Measurements from ENCODE around the gene KCNK4. TPM values are rescaled to one million over a fixed set of nuclear protein-coding genes. Genes with fewer than 3 reads are reported as not detected.
"Not testable (repeated sequence)": the region's sequence is repeated elsewhere in the genome, so short reads cannot be mapped to it uniquely, and the experiment has no call there.

The KCNK4 gene
- polyA plus RNA-seq, 1 donor, result 0.09 TPM

GRCh38 chr11:64320556-64320955 lies 29.5 kb downstream of the KCNK4 start:
- DNase-seq, result no peak
- Histone ChIP-seq H3K27me3 (ENCODE audit: control insufficient read depth, insufficient read depth, low read length) (no peaks in the 10 kb centered on the region), H3K36me3 (ENCODE audit: control insufficient read depth, insufficient read depth, low read length) (peaks cover 28% of the 10 kb centered on the region), H3K27ac (ENCODE audit: low read length) (peak overlapping the region; percentile 88), H3K4me3 (ENCODE audit: low read length) (no peak overlapping the region), H3K4me1 (ENCODE audit: control insufficient read depth, insufficient read depth, low read length) (peaks cover 49% of the 10 kb centered on the region), H3K9me3 (ENCODE audit: control insufficient read depth, low read depth, low read length) (no peaks in the 10 kb centered on the region)
- WGBS (ENCODE audit: insufficient coverage, low lambda C conversion rate), result no CpG with 5 or more reads among the region's 7 CpGs

- H3K36me3 ChIP-seq (ENCODE audit: control insufficient read depth, insufficient read depth, low read length), result peaks cover 23% of the 10 kb centered on the region
- no CpG with 5 or more reads among the region's 5 CpGs for WGBS (ENCODE audit: insufficient coverage, low lambda C conversion rate)
- peak overlapping the region; percentile 88 for H3K27ac ChIP-seq (ENCODE audit: low read length)
- no peak overlapping the region for H3K4me3 ChIP-seq (ENCODE audit: low read length)
- no peaks in the 10 kb centered on the region for H3K9me3 ChIP-seq (ENCODE audit: control insufficient read depth, low read depth, low read length)
- H3K27me3 ChIP-seq (ENCODE audit: control insufficient read depth, insufficient read depth, low read length), result no peaks in the 10 kb centered on the region
- peaks cover 47% of the 10 kb centered on the region for H3K4me1 ChIP-seq (ENCODE audit: control insufficient read depth, insufficient read depth, low read length)
- no peak for DNase-seq
These were observed 29.9 kb downstream of the KCNK4 start for GRCh38 chr11:64321026-64321425.

GRCh38 chr11:64321533-64321932 lies 30.4 kb downstream of the KCNK4 start:
- Histone ChIP-seq H3K9me3 (ENCODE audit: control insufficient read depth, low read depth, low read length) (no peaks in the 10 kb centered on the region), H3K4me3 (ENCODE audit: low read length) (no peak overlapping the region), H3K4me1 (ENCODE audit: control insufficient read depth, insufficient read depth, low read length) (peaks cover 42% of the 10 kb centered on the region), H3K27ac (ENCODE audit: low read length) (peak overlapping the region; percentile 88), H3K27me3 (ENCODE audit: control insufficient read depth, insufficient read depth, low read length) (no peaks in the 10 kb centered on the region), H3K36me3 (ENCODE audit: control insufficient read depth, insufficient read depth, low read length) (peaks cover 20% of the 10 kb centered on the region)
- whole genome bisulfite sequencing (ENCODE audit: insufficient coverage, low lambda C conversion rate), result no CpG with 5 or more reads among the region's 5 CpGs
- DNase-seq, result peak; percentile 65 to 80

GRCh38 chr11:64322925-64323260 lies 31.8 kb downstream of the KCNK4 start:
- no peaks in the 10 kb centered on the region for H3K27me3 ChIP-seq (ENCODE audit: control insufficient read depth, insufficient read depth, low read length)
- no peak for DNase-seq
- H3K36me3 ChIP-seq (ENCODE audit: control insufficient read depth, insufficient read depth, low read length), result peaks cover 20% of the 10 kb centered on the region
- H3K9me3 ChIP-seq (ENCODE audit: control insufficient read depth, low read depth, low read length), result no peaks in the 10 kb centered on the region
- H3K27ac ChIP-seq (ENCODE audit: low read length), result no peak overlapping the region
- H3K4me1 ChIP-seq (ENCODE audit: control insufficient read depth, insufficient read depth, low read length), result peaks cover 39% of the 10 kb centered on the region
- H3K4me3 ChIP-seq (ENCODE audit: low read length), result no peak overlapping the region
- no CpG with 5 or more reads among the region's 7 CpGs for WGBS (ENCODE audit: insufficient coverage, low lambda C conversion rate)

GRCh38 chr11:64323373-64323772 lies 32.3 kb downstream of the KCNK4 start:
- H3K27ac ChIP-seq (ENCODE audit: low read length), result no peak overlapping the region
- no peak for DNase-seq
- no CpG with 5 or more reads among the region's 5 CpGs for WGBS (ENCODE audit: insufficient coverage, low lambda C conversion rate)

GRCh38 chr11:64323984-64324383 lies 32.9 kb downstream of the KCNK4 start:
- peaks cover 37% of the 10 kb centered on the region for H3K4me1 ChIP-seq (ENCODE audit: control insufficient read depth, insufficient read depth, low read length)
- not testable (repeated sequence) for DNase-seq; H3K27ac ChIP-seq (ENCODE audit: low read length); H3K4me3 ChIP-seq (ENCODE audit: low read length); H3K27me3 ChIP-seq (ENCODE audit: control insufficient read depth, insufficient read depth, low read length); H3K9me3 ChIP-seq (ENCODE audit: control insufficient read depth, low read depth, low read length)
- no CpG with 5 or more reads among the region's 4 CpGs for WGBS (ENCODE audit: insufficient coverage, low lambda C conversion rate)
- H3K36me3 ChIP-seq (ENCODE audit: control insufficient read depth, insufficient read depth, low read length), result peaks cover 20% of the 10 kb centered on the region

More at GRCh38 chr11:64323373-64323772, 32.3 kb downstream of the KCNK4 start:
- H3K36me3 ChIP-seq (ENCODE audit: control insufficient read depth, insufficient read depth, low read length), result peaks cover 20% of the 10 kb centered on the region
- H3K27me3 ChIP-seq (ENCODE audit: control insufficient read depth, insufficient read depth, low read length), result no peaks in the 10 kb centered on the region
- no peaks in the 10 kb centered on the region for H3K9me3 ChIP-seq (ENCODE audit: control insufficient read depth, low read depth, low read length)
- peaks cover 39% of the 10 kb centered on the region for H3K4me1 ChIP-seq (ENCODE audit: control insufficient read depth, insufficient read depth, low read length)
- no peak overlapping the region for H3K4me3 ChIP-seq (ENCODE audit: low read length)

- Histone ChIP-seq H3K4me3 (ENCODE audit: low read length) (no peak overlapping the region), H3K36me3 (ENCODE audit: control insufficient read depth, insufficient read depth, low read length) (peaks cover 20% of the 10 kb centered on the region), H3K4me1 (ENCODE audit: control insufficient read depth, insufficient read depth, low read length) (peaks cover 36% of the 10 kb centered on the region), H3K9me3 (ENCODE audit: control insufficient read depth, low read depth, low read length) (no peaks in the 10 kb centered on the region), H3K27me3 (ENCODE audit: control insufficient read depth, insufficient read depth, low read length) (no peaks in the 10 kb centered on the region), H3K27ac (ENCODE audit: low read length) (no peak overlapping the region)
- no peak for DNase-seq
- no CpG with 5 or more reads among the region's 11 CpGs for WGBS (ENCODE audit: insufficient coverage, low lambda C conversion rate)
These were observed 33.8 kb downstream of the KCNK4 start for GRCh38 chr11:64324692-64325469.

GRCh38 chr11:64327375-64327774 lies 36.3 kb downstream of the KCNK4 start:
- Histone ChIP-seq H3K9me3 (ENCODE audit: control insufficient read depth, low read depth, low read length) (no peaks in the 10 kb centered on the region), H3K27ac (ENCODE audit: low read length) (no peak overlapping the region), H3K27me3 (ENCODE audit: control insufficient read depth, insufficient read depth, low read length) (no peaks in the 10 kb centered on the region), H3K4me1 (ENCODE audit: control insufficient read depth, insufficient read depth, low read length) (peaks cover 23% of the 10 kb centered on the region), H3K36me3 (ENCODE audit: control insufficient read depth, insufficient read depth, low read length) (peaks cover 10% of the 10 kb centered on the region), H3K4me3 (ENCODE audit: low read length) (no peak overlapping the region)
- DNase-seq, result no peak
- WGBS (ENCODE audit: insufficient coverage, low lambda C conversion rate), result 100% methylated on average over 1 of the region's 2 CpGs

- no peak overlapping the region for H3K27ac ChIP-seq (ENCODE audit: low read length)
- peaks cover 4% of the 10 kb centered on the region for H3K36me3 ChIP-seq (ENCODE audit: control insufficient read depth, insufficient read depth, low read length)
- peaks cover 18% of the 10 kb centered on the region for H3K4me1 ChIP-seq (ENCODE audit: control insufficient read depth, insufficient read depth, low read length)
- no peaks in the 10 kb centered on the region for H3K27me3 ChIP-seq (ENCODE audit: control insufficient read depth, insufficient read depth, low read length)
- no CpG with 5 or more reads among the region's 3 CpGs for WGBS (ENCODE audit: insufficient coverage, low lambda C conversion rate)
- DNase-seq, result no peak
- no peak overlapping the region for H3K4me3 ChIP-seq (ENCODE audit: low read length)
- no peaks in the 10 kb centered on the region for H3K9me3 ChIP-seq (ENCODE audit: control insufficient read depth, low read depth, low read length)
These were observed 36.9 kb downstream of the KCNK4 start for GRCh38 chr11:64327993-64328392.

GRCh38 chr11:64330888-64331287 lies 39.8 kb downstream of the KCNK4 start:
- no peak for DNase-seq
- no peak overlapping the region for H3K27ac ChIP-seq (ENCODE audit: low read length)

More at GRCh38 chr11:64330888-64331287, 39.8 kb downstream of the KCNK4 start:
- Histone ChIP-seq H3K36me3 (ENCODE audit: control insufficient read depth, insufficient read depth, low read length) (no peaks in the 10 kb centered on the region), H3K4me1 (ENCODE audit: control insufficient read depth, insufficient read depth, low read length) (peaks cover 26% of the 10 kb centered on the region), H3K27me3 (ENCODE audit: control insufficient read depth, insufficient read depth, low read length) (no peaks in the 10 kb centered on the region), H3K9me3 (ENCODE audit: control insufficient read depth, low read depth, low read length) (no peaks in the 10 kb centered on the region), H3K4me3 (ENCODE audit: low read length) (no peak overlapping the region)
- WGBS (ENCODE audit: insufficient coverage, low lambda C conversion rate), result no CpG with 5 or more reads among the region's 11 CpGs

All from large intestine (tissue), 3 donors.